Stimulated activated CD8-positive, alpha-beta memory T cell treated with anti-CD3 and anti-CD28 coated beads, Interleukin-7, amount 100 ng/mL, for 1 hour (primary cell): ENCODE measurements around the gene NRG3.
"Not testable (repeated sequence)": the region's sequence is repeated elsewhere in the genome, so short reads cannot be mapped to it uniquely, and the experiment has no call there.

Experiments used
- DNase-seq, 2 donors: peaks; one replicate each; pipeline ENCODE4 v3.0.0-alpha.2; 2020; ENCODE audit warnings: low read depth in 2 of 2

The NRG3 gene

GRCh38 chr10:82908751-82909150 lies 1033.8 kb downstream of the NRG3 start:
- DNase-seq: no peak

- DNase-seq: no peak
These were observed 1035.3 kb downstream of the NRG3 start for GRCh38 chr10:82910301-82910700.

DNA sequence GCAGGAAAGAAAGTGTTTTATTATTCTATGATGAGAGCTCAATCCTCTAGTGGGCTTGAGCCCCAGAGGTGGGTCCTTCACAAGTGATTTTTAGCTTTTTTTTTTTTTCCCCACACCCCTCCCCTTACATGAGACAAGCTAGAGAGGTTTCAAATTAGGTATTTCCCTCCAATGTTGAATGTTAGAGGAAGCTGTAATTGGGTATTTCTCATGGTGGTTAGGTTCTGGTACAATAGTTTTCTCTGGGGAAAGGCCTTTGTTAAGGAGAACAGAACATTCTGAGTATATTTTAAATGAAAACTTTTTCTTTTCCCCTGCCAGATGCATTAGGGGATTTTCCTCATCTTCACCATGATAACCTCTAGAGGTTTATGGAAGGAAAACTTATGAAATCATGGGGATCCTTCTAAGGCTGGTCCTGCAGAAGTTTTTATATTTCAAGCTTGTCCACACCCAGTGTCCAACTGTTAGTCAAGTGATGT lies 1039.7 kb downstream of the NRG3 start:
- DNase-seq: no peak

GRCh38 chr10:82916941-82917340 lies 1041.9 kb downstream of the NRG3 start:
- DNase-seq: no peak

- no peak for DNase-seq
These were observed 1043.0 kb downstream of the NRG3 start for GRCh38 chr10:82918022-82918421.

- no peak for DNase-seq
These were observed 1047.1 kb downstream of the NRG3 start for GRCh38 chr10:82922046-82922445.

- no peak for DNase-seq
These were observed 1047.8 kb downstream of the NRG3 start for GRCh38 chr10:82922755-82923154.

DNA sequence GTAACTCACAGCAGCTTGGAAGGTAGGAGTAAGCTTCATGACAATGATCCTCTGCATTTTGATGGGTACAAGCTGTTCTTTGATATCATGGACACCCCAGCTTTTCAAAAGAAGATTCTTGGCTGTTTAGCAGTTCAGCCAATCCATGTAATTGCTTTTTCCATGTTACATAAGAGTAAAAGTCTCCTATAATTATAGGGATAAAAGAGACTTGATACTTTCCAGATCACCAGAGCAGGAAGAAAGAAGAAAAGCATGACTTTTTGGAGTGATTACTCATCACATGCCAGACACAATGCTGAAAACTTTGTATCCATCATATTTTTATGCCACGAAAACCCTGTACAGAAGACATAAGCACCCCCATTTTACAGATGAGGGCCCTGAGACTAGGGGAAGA lies 1049.7 kb downstream of the NRG3 start:
- no peak for DNase-seq

DNA sequence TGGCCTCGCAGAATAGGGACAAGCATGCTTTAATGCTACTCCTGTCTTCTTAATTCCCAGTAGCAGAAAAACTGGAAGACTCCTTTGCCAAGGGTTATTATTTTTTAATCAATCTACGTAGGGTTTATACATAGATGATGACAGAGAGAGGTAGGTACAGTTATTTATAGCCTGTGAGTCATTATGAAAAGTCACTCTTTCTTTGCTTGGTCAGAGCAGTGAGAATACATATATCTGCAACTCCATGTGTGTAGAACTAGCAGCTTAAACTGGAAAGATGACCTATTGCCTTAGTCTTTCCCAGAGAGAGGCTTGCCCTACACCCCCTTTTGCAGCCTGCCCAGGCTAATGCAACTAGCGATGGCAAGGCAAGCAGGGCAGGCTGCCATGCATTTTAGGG lies 1050.6 kb downstream of the NRG3 start:
- no peak for DNase-seq

DNA sequence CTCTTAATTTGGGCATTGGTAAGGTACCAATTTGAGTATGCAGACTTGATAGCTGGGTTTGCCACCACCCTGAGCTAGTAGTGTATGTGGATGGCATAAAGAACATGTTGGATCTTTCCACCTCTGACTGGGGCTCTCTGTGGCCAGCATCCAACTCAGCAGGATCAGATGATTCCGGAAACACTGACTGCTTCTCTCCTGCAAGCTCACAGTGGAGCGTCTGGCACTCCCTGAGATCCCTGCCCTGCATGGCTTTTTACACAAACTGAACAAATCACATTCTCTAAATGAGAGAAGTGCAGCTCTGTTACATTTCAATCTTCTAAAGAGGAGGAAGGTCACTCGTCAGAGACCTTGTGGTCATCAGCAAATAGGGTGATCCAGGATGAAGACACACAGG lies 1057.5 kb downstream of the NRG3 start:
- no peak for DNase-seq

DNA sequence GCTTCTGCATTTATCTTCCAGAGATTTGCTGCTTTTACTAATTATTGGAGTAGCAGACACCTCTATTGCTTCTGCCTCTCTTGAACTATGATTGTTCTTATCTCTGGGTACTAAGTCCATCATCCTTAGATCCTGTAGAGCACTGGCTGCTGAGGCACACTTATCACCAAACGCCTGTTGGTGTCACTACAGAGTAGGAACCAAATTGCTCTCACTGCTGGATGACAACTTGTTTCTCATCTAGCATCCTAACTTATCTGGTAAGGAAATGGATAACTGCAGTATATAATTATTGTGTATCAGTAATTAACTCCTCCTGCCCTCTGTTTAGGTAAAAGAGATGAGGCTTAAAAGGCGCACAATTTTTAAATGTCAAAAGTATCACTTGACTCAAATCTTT lies 1059.4 kb downstream of the NRG3 start:
- no peak for DNase-seq

DNA sequence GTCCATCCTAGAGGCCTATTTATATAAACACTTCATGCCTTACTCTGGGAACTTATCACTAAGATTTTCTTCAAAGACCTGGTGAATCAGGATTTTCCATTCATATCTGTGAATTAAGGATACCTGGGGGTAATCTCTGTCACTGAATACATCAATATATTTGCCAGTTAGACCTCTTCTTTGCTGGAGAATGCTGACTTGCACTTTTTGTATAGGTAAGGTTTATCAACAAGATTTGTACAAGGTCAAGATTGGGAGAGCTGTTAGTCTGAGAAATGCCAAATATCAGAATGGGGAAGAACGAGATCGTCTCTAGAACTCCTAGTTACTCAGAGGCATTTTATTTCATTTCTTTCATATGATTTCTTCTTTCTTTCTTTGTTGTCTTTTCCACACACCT lies 1060.0 kb downstream of the NRG3 start:
- DNase-seq: no peak

GRCh38 chr10:82938331-82938730 lies 1063.3 kb downstream of the NRG3 start:
- no peak for DNase-seq

DNA sequence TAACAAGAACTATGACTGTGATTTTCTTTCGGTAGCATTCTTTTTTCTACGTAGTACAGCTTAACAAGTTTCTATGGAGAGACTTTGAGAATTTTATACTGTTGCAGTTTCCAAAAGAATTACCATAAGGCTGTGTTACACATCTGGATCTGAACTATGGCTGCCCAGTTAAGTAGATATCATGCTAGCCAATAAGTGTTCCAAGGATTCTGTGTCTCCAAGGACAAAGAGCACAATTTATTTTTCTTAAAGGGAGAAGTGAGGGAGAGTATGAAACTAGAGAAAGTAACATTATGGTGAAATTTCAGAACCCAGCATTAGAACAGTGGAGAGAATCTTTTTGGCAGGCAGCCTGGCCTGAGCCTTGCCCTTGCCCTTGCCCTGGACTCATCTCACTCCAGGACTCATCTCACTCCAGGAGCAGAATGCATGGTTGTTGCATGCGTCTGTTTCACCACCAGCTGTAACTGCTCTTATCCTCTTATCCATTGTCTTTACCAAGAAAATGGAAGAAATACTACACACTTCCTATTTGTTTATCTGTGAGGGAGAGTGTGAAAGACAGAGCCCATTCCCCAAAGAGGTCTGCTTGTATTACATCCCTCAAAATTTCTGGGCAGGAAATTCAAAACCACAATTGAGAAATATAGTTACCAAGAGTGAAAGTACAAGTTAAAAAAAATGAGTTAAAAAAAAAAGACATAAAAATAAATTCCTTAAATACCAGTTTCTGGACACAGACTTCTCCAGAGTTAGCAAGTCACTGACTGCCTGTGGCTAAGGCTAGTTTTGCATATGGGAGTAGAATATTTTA lies 1067.5 kb downstream of the NRG3 start:
- DNase-seq: no peak

GRCh38 chr10:82943142-82943541 lies 1068.1 kb downstream of the NRG3 start:
- no peak for DNase-seq

DNA sequence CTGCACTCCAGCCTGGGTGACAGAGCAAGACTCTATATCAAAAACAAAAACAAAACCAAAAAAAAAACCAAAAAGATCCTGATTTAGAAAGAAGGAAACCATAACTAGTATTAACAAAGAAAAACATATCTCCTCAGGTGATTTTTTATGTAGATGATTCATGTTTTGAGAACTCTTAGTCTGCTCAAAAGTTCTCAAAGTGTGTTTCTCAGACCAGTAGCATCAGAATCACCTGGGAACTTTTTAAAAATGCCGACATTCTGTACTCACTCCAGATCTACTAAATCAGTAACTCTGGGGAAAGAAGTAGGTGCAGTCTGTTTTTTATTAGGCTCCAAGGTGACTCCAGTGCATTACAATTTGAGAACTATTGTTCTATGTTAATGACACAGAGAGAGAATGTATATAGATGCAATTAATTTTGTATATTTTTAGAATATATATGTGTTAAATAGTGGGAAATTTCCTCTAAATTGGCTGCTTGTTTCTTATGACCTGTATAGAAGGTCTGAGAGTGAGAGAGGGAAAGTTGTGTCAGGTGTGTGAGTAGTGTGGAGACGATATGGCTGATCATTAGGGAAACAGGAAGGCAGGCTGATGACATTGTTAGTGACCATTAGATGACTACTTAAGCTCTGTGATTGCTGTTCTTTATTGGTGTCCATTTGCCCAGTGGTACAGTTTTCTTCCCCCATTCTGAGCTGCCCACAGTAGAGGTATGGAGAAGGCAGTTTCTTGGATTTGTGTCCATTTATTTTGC lies 1075.0 kb downstream of the NRG3 start:
- DNase-seq: no peak

GRCh38 chr10:82953331-82953730 lies 1078.3 kb downstream of the NRG3 start:
- DNase-seq: no peak

DNA sequence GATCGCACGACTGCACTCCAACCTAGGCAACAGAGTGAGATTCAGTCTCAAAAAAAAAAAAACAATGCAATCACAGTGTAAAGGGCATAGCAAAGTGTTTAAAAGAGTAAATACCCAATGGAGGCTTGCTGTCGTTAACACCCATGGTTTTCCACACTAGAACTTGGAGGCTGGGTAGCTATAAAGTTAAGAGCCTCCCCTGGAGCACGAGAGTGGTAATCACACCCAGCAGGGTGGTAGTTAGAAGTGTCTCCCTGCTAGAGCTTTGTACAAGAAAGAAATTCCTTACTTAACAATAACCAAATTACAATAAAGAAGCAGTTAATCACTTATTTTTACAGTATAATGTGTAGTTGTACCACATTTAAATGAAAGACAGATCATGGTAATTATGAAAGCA lies 1078.9 kb downstream of the NRG3 start:
- DNase-seq: no peak

DNA sequence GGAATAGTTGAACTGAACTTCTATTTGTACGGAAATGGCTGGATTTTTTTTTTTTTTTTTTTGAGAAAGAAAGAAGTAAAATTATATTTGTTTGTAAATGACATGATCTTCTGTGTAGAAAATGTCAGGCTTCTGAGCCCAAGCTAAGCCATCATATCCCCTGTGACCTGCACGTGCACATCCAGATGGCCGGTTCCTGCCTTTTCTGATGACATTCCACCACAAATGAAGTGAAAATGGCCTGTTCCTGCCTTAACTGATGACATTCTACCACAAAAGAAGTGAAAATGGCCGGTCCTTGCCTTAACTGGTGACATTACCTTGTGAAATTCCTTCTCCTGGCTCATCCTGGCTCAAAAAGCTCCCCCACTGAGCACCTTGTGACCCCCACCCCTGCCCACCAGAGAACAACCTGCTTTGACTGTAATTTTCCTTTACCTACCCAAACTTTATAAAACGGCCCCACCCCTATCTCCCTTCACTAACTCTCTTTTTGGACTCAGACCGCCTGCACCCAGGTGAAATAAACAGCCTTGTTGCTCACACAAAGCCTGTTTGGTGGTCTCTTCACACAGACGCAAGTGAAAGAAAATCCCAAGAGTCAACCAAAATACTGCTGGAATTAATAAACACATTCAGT lies 1085.5 kb downstream of the NRG3 start:
- not testable (repeated sequence) for DNase-seq

- DNase-seq: no peak
These were observed 1086.9 kb downstream of the NRG3 start for GRCh38 chr10:82961864-82962263.

GRCh38 chr10:82966130-82966529 lies 1091.1 kb downstream of the NRG3 start:
- no peak for DNase-seq

GRCh38 chr10:82968533-82968932 lies 1093.5 kb downstream of the NRG3 start:
- DNase-seq: no peak

DNA sequence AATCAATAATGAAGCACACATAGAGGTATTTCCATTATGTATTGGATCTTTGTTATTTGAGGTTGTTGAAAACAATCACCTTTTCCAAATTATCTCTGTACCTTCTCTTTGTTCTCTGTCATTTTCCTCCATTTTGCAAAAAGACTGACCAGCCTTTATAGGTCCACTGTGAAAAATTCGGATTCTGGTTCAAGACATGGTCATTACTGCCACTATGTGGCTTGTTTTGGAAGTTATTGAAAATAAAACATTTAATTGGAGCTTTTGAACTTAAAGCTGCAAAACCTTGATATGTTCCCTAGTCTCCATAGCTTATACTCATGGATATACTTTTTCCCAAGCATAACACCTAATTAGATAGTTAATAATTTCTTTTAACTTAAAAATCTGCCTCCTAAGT lies 1094.4 kb downstream of the NRG3 start:
- no peak for DNase-seq
